Measurements from ENCODE around the gene ISY1.

Gene ISY1

DNA sequence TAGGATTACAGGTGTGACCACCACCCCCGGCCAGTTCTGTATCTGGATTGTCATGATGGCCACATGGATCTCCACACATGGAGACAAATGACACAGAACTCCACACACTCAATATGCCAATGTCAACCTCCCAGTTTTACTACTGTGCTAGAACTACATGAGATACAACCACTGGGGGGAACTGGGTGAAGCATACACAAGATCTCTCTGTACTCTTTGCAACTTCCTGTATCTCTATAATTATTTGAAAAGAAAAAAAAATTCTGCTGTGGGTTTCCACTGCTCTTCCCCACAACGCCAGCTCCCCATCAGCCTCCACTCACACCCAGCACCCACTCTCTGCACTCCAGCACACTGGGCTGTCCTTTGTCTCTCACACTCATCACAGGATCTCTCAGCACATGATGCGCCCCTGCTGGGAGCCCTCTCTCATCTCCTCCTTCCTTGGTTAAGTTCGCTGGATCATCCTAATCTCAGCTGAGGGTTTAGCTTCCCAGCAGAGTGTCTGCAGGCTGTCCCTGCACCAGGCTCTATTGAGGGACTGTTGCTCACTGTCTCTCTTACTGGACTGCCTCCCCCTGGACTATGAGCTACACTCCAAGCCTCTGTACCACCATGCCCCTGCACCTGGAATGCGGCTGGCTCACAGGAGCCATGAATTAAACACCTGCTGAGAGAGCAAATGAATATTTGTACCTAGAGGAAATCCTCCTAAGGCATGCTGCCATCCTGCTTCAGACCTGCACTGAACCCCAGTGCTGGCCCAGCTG lies 28.6 kb downstream of the ISY1 start:
- TF ChIP-seq ZNF274 (IDR thresholded peaks at IDR 0.05; ENCODE audit: low read depth, low read length) (no peak), SUZ12 (IDR thresholded peaks at IDR 0.05; ENCODE audit: extremely low read depth, insufficient read depth, insufficient read length) (no peak), YY1 (IDR thresholded peaks at IDR 0.05; ENCODE audit: insufficient read depth, insufficient read length) (no peak)
- peaks cover 88% of the 10 kb centered on the region for H3K36me3 ChIP-seq (ENCODE audit: insufficient read depth, insufficient read length, low read length)

DNA sequence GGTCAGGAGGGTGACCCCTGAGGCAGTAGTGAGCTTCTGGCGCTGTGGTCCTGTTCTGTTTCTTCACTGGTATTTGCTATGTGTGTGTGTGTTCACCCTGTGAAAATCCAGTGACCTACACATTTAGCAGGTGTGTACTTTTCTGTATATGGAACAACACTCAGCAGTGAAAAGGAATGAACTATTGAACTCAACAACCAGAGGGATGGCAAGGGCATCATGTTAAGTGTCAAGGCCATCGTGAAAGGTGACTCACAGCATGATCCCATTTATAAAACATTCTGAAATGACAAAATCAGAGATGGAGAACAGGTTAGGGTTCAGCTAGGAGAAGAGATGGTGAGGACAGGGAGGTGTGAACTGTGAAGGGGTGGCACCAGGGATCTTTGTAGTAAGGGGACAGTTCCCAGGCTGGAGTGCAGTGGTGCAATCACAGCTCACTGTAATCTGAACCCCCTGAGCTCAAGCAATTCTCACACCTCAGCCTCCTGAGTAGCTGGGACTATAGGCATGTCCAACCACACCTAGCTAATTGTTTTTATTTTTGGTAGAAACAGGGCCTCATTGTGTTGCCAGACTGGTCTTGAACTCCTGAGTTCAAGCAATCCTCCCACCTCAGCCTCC lies 29.3 kb downstream of the ISY1 start:
- no peak for DNase-seq (ENCODE audit: low read depth, low spot score)
- Histone ChIP-seq H3K27me3 (ENCODE audit: insufficient read depth, insufficient read length) (no peaks in the 10 kb centered on the region), H3K4me1 (ENCODE audit: insufficient read depth, insufficient read length) (peaks cover 16% of the 10 kb centered on the region), H3K9ac (ENCODE audit: insufficient read length, low read depth) (no peak overlapping the region), H3K36me3 (ENCODE audit: insufficient read depth, insufficient read length, low read length) (peaks cover 90% of the 10 kb centered on the region), H3K4me3 (ENCODE audit: insufficient read length, low read depth) (no peak overlapping the region), H3K9me3 (ENCODE audit: insufficient read depth, low read length) (no peaks in the 10 kb centered on the region)
- TF ChIP-seq ZNF274 (IDR thresholded peaks at IDR 0.05; ENCODE audit: low read depth, low read length), result no peak
- TF ChIP-seq SUZ12 (IDR thresholded peaks at IDR 0.05; ENCODE audit: extremely low read depth, insufficient read depth, insufficient read length), result no peak
- TF ChIP-seq YY1 (IDR thresholded peaks at IDR 0.05; ENCODE audit: insufficient read depth, insufficient read length), result no peak

More for the DNA sequence above, 28.6 kb downstream of the ISY1 start:
- Histone ChIP-seq H3K4me1 (ENCODE audit: insufficient read depth, insufficient read length) (peaks cover 16% of the 10 kb centered on the region), H3K9me3 (ENCODE audit: insufficient read depth, low read length) (no peaks in the 10 kb centered on the region), H3K9ac (ENCODE audit: insufficient read length, low read depth) (no peak overlapping the region), H3K27me3 (ENCODE audit: insufficient read depth, insufficient read length) (no peaks in the 10 kb centered on the region), H3K4me3 (ENCODE audit: insufficient read length, low read depth) (no peak overlapping the region)
- DNase-seq (ENCODE audit: low read depth, low spot score), result no peak

DNA sequence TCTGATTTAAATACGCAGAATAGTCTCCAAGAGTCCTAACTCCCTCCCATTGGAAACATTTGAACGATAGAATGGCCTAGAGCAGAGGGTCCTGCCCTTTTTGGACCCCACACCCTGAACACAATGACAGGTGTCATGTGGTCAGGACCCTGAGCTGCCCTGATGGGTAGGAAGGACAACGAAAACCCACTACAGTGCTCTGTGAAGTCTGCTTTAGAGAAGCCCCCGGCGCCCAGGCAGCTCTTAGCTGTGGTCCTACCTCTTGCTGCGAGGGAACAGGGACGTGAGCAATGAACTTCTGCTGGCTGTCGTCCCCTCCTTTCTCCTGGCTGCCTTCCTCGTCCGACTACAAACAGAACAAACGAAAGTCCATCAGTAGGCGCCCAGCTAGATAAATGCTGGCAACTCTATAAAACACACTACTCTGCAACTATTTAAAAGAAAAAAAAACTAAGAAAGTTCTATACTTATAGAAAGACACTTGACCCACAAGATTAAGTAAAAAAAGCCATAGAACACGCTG lies 30.5 kb downstream of the ISY1 start:
- no peak for DNase-seq (ENCODE audit: low read depth, low spot score)
- no peaks in the 10 kb centered on the region for H3K27me3 ChIP-seq (ENCODE audit: insufficient read depth, insufficient read length)
- H3K4me1 ChIP-seq (ENCODE audit: insufficient read depth, insufficient read length), result peaks cover 16% of the 10 kb centered on the region
- no peak overlapping the region for H3K9ac ChIP-seq (ENCODE audit: insufficient read length, low read depth)
- peaks cover 84% of the 10 kb centered on the region for H3K36me3 ChIP-seq (ENCODE audit: insufficient read depth, insufficient read length, low read length)
- TF ChIP-seq SUZ12 (IDR thresholded peaks at IDR 0.05; ENCODE audit: extremely low read depth, insufficient read depth, insufficient read length) (no peak), ZNF274 (IDR thresholded peaks at IDR 0.05; ENCODE audit: low read depth, low read length) (no peak), YY1 (IDR thresholded peaks at IDR 0.05; ENCODE audit: insufficient read depth, insufficient read length) (no peak)
- no peak overlapping the region for H3K4me3 ChIP-seq (ENCODE audit: insufficient read length, low read depth)
- no peaks in the 10 kb centered on the region for H3K9me3 ChIP-seq (ENCODE audit: insufficient read depth, low read length)

DNA sequence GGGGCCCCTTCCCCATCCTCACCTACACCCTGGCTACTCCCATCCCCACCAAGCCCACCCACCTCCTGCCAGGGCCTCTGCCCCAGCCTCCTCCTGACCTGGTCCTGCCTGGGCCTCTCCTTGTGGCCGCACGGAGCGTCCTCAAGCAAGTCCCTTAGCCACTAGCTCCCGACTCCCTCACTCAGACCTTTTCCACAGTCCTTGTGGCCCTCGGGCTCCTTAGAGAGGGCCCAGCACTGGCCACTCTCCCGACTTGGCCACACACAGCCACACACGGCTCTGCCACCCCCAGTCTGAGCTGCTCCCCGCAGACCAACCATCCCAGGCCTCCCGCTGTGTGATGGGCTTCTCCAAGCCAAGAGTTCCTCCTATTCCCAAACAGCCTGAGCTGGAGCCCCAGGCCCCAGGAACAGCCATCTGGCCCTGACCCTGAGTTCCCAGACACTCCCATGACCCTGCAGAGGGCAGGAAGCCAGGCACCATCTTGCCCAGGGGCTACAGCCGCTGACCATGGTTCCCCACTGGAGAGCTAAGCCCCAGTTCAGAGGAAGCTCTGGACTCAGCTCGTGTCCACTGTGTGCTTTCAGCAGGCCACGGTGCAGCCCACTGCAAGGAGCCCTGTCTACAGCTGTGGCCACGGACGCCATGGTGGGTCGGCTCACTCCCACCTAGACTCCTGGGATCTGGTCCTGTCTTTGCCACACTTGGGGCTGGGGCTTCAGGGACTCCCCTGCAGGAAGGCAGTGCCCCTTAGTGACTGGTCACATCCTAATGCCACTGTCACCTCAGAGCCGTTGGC lies 32.3 kb downstream of the ISY1 start:
- no peak for TF ChIP-seq SUZ12 (IDR thresholded peaks at IDR 0.05; ENCODE audit: extremely low read depth, insufficient read depth, insufficient read length)
- TF ChIP-seq YY1 (IDR thresholded peaks at IDR 0.05; ENCODE audit: insufficient read depth, insufficient read length), result no peak
- TF ChIP-seq ZNF274 (IDR thresholded peaks at IDR 0.05; ENCODE audit: low read depth, low read length), result no peak
- H3K36me3 ChIP-seq (ENCODE audit: insufficient read depth, insufficient read length, low read length), result peaks cover 67% of the 10 kb centered on the region
- no peaks in the 10 kb centered on the region for H3K9me3 ChIP-seq (ENCODE audit: insufficient read depth, low read length)
- H3K27me3 ChIP-seq (ENCODE audit: insufficient read depth, insufficient read length), result no peaks in the 10 kb centered on the region
- H3K9ac ChIP-seq (ENCODE audit: insufficient read length, low read depth), result no peak overlapping the region
- H3K4me1 ChIP-seq (ENCODE audit: insufficient read depth, insufficient read length), result peaks cover 17% of the 10 kb centered on the region
- H3K4me3 ChIP-seq (ENCODE audit: insufficient read length, low read depth), result no peak overlapping the region
- no peak for DNase-seq (ENCODE audit: low read depth, low spot score)

DNA sequence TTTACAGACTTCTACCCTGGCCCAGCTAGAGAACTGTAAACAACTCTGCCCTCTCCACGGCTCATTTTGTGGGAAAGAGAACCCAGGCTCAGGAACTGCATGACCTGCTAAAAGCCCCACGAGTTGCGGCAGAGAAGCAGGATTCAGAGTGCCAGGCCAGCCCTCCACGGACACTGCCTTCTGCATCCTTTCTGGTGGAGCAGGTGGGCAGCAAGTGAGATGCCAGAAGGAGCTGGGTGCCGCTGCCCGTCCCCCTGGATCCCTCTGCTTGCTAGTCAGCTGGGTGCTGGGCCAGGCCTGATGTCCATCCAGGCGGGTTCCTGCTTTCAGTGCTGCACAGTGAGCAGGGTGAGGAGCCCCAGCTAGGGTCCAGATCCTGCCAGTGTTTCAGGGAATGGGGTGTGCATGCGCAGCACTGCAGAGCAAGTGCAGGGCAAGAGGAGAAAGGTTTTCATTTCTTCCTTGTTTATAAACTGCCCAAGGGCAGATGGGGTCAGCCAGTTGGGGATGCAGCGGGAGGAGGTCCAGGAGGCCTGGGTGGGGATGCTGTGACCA lies 34.1 kb downstream of the ISY1 start:
- DNase-seq (ENCODE audit: low read depth, low spot score), result no peak
- peaks cover 20% of the 10 kb centered on the region for H3K4me1 ChIP-seq (ENCODE audit: insufficient read depth, insufficient read length)
- peaks cover 4% of the 10 kb centered on the region for H3K27me3 ChIP-seq (ENCODE audit: insufficient read depth, insufficient read length)
- no peak overlapping the region for H3K9ac ChIP-seq (ENCODE audit: insufficient read length, low read depth)
- no peaks in the 10 kb centered on the region for H3K9me3 ChIP-seq (ENCODE audit: insufficient read depth, low read length)
- no peak overlapping the region for H3K4me3 ChIP-seq (ENCODE audit: insufficient read length, low read depth)
- H3K36me3 ChIP-seq (ENCODE audit: insufficient read depth, insufficient read length, low read length), result peaks cover 50% of the 10 kb centered on the region
- no peak for TF ChIP-seq SUZ12 (IDR thresholded peaks at IDR 0.05; ENCODE audit: extremely low read depth, insufficient read depth, insufficient read length)
- TF ChIP-seq ZNF274 (IDR thresholded peaks at IDR 0.05; ENCODE audit: low read depth, low read length), result no peak
- TF ChIP-seq YY1 (IDR thresholded peaks at IDR 0.05; ENCODE audit: insufficient read depth, insufficient read length), result no peak

DNA sequence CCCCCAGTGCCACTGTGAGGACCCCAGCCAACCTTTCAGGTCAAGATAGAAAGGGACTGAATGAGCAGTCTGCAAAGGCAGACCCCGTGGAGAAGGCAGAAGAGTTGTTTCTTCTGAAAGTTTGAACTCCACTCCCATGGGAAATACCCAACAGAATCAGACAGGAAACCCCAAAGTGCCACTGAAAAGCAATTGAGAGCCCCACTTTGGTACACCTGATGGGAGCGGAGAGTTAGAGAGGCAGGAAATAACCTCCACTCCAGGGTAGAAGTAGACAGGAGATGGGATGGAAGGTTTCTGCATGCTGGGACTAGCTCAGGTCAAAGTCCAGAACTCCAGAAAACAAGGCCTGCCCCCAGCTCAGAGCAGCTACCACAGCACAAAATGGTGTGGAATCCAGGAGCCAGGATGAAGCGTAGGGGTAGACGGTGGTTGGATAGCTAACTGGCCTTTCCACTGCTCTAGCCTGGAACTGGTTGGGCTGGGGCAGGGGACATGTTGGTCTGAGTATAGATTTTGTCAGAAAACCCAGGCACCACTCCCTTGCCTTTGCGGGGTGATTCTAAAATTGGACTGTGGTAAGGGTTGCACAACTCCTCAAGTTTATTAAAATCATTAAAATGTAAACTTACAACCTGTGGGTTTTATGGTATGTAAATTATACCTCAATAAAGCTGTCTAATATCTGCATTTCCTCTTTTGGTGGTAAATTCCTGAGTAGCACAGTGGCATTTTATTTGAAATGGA lies 37.4 kb downstream of the ISY1 start:
- H3K36me3 ChIP-seq (ENCODE audit: insufficient read depth, insufficient read length, low read length), result peaks cover 20% of the 10 kb centered on the region
- no peaks in the 10 kb centered on the region for H3K9me3 ChIP-seq (ENCODE audit: insufficient read depth, low read length)
- TF ChIP-seq ZNF274 (IDR thresholded peaks at IDR 0.05; ENCODE audit: low read depth, low read length) (no peak), SUZ12 (IDR thresholded peaks at IDR 0.05; ENCODE audit: extremely low read depth, insufficient read depth, insufficient read length) (no peak), YY1 (IDR thresholded peaks at IDR 0.05; ENCODE audit: insufficient read depth, insufficient read length) (no peak)
- no peak overlapping the region for H3K9ac ChIP-seq (ENCODE audit: insufficient read length, low read depth)
- no peak for DNase-seq (ENCODE audit: low read depth, low spot score)
- H3K27me3 ChIP-seq (ENCODE audit: insufficient read depth, insufficient read length), result peaks cover 4% of the 10 kb centered on the region
- no peak overlapping the region for H3K4me3 ChIP-seq (ENCODE audit: insufficient read length, low read depth)
- H3K4me1 ChIP-seq (ENCODE audit: insufficient read depth, insufficient read length), result peaks cover 28% of the 10 kb centered on the region
